ENCODE results near the gene CEP85L. TPM values are rescaled to one million over a fixed set of nuclear protein-coding genes. Genes with fewer than 3 reads are reported as not detected.

The CEP85L gene
- total and polyA plus RNA-seq, 2 experiments from 2014 or later = 12.4 to 13.0 TPM

- WGBS, 2 experiments (ENCODE audit: low coverage in 1 of 2, low lambda C conversion rate in 2 of 2, missing lambda C conversion rate in 2 of 2) = 66 to 85% methylated on average over 2 of the region's 2 CpGs
- Histone ChIP-seq H3K27me3 (replicated peaks; ENCODE audit: insufficient read depth) (no peaks in the 10 kb centered on the region), H3K9ac (no peak overlapping the region), H3F3A (ENCODE audit: insufficient read depth) (no peaks in the 10 kb centered on the region), H3K4me1 (ENCODE audit: insufficient read depth) (0 out of 2 replicates have a peak, but pooled peaks cover 6% of the 10 kb centered on the region), H3K9me2 (ENCODE audit: insufficient read depth) (no peaks in the 10 kb centered on the region), H3K36me3 (ENCODE audit: low read depth) (peaks cover 15% of the 10 kb centered on the region), H4K20me1 (ENCODE audit: insufficient read depth) (no peaks in the 10 kb centered on the region), H3K79me2 (ENCODE audit: insufficient read depth) (peaks cover 90% of the 10 kb centered on the region), H3K4me3 (no peak overlapping the region), H3K9me3 (ENCODE audit: low read depth) (no peaks in the 10 kb centered on the region), H3K27ac (no peak overlapping the region), H2AFZ (no peak overlapping the region), H3K4me2 (ENCODE audit: unreplicated experiment) (no peak overlapping the region)
- in situ Hi-C loops (cut with MboI) = no loop called here
- DNase-seq = no peak
- TF ChIP-seq EZH2phosphoT487 (IDR thresholded peaks at IDR 0.05; ENCODE audit: insufficient read depth, low read depth) (no peak), EZH2 (IDR thresholded peaks at IDR 0.05; ENCODE audit: insufficient read depth, poor library complexity, severe bottlenecking) (no peak)
Measured at GRCh38 chr6:118524686-118525085, 126.7 kb downstream of the CEP85L start.

DNA sequence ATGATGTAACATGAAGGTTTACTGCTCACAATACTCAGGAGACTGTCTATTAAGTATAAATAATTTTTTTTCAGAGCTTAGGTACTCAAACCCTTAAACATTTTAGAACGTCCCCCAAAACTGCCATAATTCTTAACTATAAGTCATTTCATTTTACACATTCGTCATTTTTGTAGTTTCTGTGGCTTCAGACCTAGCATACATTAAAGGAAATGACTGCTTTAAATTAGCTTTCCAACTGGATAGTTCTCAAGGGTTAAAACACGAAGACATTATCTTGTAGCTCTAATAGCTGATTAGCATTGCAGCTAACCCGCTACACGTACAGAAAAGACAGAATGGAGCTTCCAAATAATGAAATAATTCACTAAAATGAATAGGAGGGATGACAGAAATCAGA lies 128.2 kb downstream of the CEP85L start:
- Histone ChIP-seq H3F3A (ENCODE audit: insufficient read depth) (no peaks in the 10 kb centered on the region), H2AFZ (no peak overlapping the region), H4K20me1 (ENCODE audit: insufficient read depth) (no peaks in the 10 kb centered on the region), H3K27ac (no peak overlapping the region), H3K36me3 (ENCODE audit: low read depth) (peaks cover 15% of the 10 kb centered on the region), H3K9ac (no peak overlapping the region), H3K79me2 (ENCODE audit: insufficient read depth) (peaks cover 79% of the 10 kb centered on the region), H3K4me3 (no peak overlapping the region), H3K9me2 (ENCODE audit: insufficient read depth) (no peaks in the 10 kb centered on the region), H3K4me2 (ENCODE audit: unreplicated experiment) (no peak overlapping the region), H3K4me1 (ENCODE audit: insufficient read depth) (0 out of 2 replicates have a peak, but pooled peaks cover 6% of the 10 kb centered on the region), H3K27me3 (replicated peaks; ENCODE audit: insufficient read depth) (no peaks in the 10 kb centered on the region), H3K9me3 (ENCODE audit: low read depth) (no peaks in the 10 kb centered on the region)
- TF ChIP-seq EZH2 (IDR thresholded peaks at IDR 0.05; ENCODE audit: insufficient read depth, poor library complexity, severe bottlenecking) (no peak), EZH2phosphoT487 (IDR thresholded peaks at IDR 0.05; ENCODE audit: insufficient read depth, low read depth) (no peak)
- DNase-seq = no peak
- in situ Hi-C loops (cut with MboI) = no loop called here
- 81% methylated on average over 5 of the region's 5 CpGs for WGBS, 2 experiments (ENCODE audit: low coverage in 1 of 2, low lambda C conversion rate in 2 of 2, missing lambda C conversion rate in 2 of 2)

GRCh38 chr6:118522422-118522821 lies 129.0 kb downstream of the CEP85L start:
- DNase-seq = no peak
- TF ChIP-seq EZH2phosphoT487 (IDR thresholded peaks at IDR 0.05; ENCODE audit: insufficient read depth, low read depth) (no peak), EZH2 (IDR thresholded peaks at IDR 0.05; ENCODE audit: insufficient read depth, poor library complexity, severe bottlenecking) (no peak)
- H3K4me2 ChIP-seq (ENCODE audit: unreplicated experiment) = no peak overlapping the region
- no peaks in the 10 kb centered on the region for H3F3A ChIP-seq (ENCODE audit: insufficient read depth)
- no peaks in the 10 kb centered on the region for H3K9me2 ChIP-seq (ENCODE audit: insufficient read depth)
- peaks cover 74% of the 10 kb centered on the region for H3K79me2 ChIP-seq (ENCODE audit: insufficient read depth)
- no peaks in the 10 kb centered on the region for H3K9me3 ChIP-seq (ENCODE audit: low read depth)
- no peaks in the 10 kb centered on the region for H3K27me3 ChIP-seq (replicated peaks; ENCODE audit: insufficient read depth)
- in situ Hi-C loops (cut with MboI) = no loop called here
- 0 out of 2 replicates have a peak, but pooled peaks cover 6% of the 10 kb centered on the region for H3K4me1 ChIP-seq (ENCODE audit: insufficient read depth)
- WGBS, 2 experiments (ENCODE audit: low coverage in 1 of 2, low lambda C conversion rate in 2 of 2, missing lambda C conversion rate in 2 of 2) = 84 to 92% methylated on average over 4 of the region's 4 CpGs
- H3K4me3 ChIP-seq = no peak overlapping the region
- peaks cover 15% of the 10 kb centered on the region for H3K36me3 ChIP-seq (ENCODE audit: low read depth)
- H4K20me1 ChIP-seq (ENCODE audit: insufficient read depth) = no peaks in the 10 kb centered on the region
- H3K27ac ChIP-seq = no peak overlapping the region
- no peak overlapping the region for H3K9ac ChIP-seq
- no peak overlapping the region for H2AFZ ChIP-seq

GRCh38 chr6:118514689-118515088 lies 136.7 kb downstream of the CEP85L start:
- Histone ChIP-seq H3K4me1 (ENCODE audit: insufficient read depth) (no peaks in the 10 kb centered on the region), H3K79me2 (ENCODE audit: insufficient read depth) (peaks cover 47% of the 10 kb centered on the region), H2AFZ (no peak overlapping the region), H3K9ac (no peak overlapping the region), H3K27me3 (replicated peaks; ENCODE audit: insufficient read depth) (no peaks in the 10 kb centered on the region), H4K20me1 (ENCODE audit: insufficient read depth) (no peaks in the 10 kb centered on the region), H3K4me3 (no peak overlapping the region), H3K9me2 (ENCODE audit: insufficient read depth) (no peaks in the 10 kb centered on the region), H3F3A (ENCODE audit: insufficient read depth) (no peaks in the 10 kb centered on the region), H3K36me3 (ENCODE audit: low read depth) (0 out of 2 replicates have a peak, but pooled peaks cover 3% of the 10 kb centered on the region), H3K27ac (no peak overlapping the region), H3K4me2 (ENCODE audit: unreplicated experiment) (no peak overlapping the region), H3K9me3 (ENCODE audit: low read depth) (no peaks in the 10 kb centered on the region)
- WGBS, 2 experiments (ENCODE audit: low coverage in 1 of 2, low lambda C conversion rate in 2 of 2, missing lambda C conversion rate in 2 of 2) = 80 to 87% methylated on average over 3 of the region's 3 CpGs
- in situ Hi-C loops (cut with MboI) = no loop called here
- no peak for TF ChIP-seq EZH2phosphoT487 (IDR thresholded peaks at IDR 0.05; ENCODE audit: insufficient read depth, low read depth)
- no peak for TF ChIP-seq EZH2 (IDR thresholded peaks at IDR 0.05; ENCODE audit: insufficient read depth, poor library complexity, severe bottlenecking)
- no peak for DNase-seq
